HFFc6 (cell line): ENCODE results near the gene KBTBD7. TPM values are rescaled to one million over a fixed set of nuclear protein-coding genes. Genes with fewer than 3 reads are reported as not detected.

Experiments
- DNase-seq: peaks from one replicate; pipeline ENCODE4 v3.0.0-alpha.2; 2018
- H3K27ac Mint-ChIP-seq: 2 replicates; pipeline ENCODE4 v1.8.0; 2020; ENCODE audit warnings: mild to moderate bottlenecking, mixed read lengths
- H3K27me3 Mint-ChIP-seq: 2 replicates; pipeline ENCODE4 v1.8.0; 2021; ENCODE audit warnings: mild to moderate bottlenecking, moderate library complexity, mixed read lengths; ENCODE audit not compliant: insufficient read depth
- H3K36me3 Mint-ChIP-seq: 2 replicates; pipeline ENCODE4 v1.8.0; 2021; ENCODE audit warnings: low read depth, mixed read lengths
- H3K4me1 Mint-ChIP-seq: 2 replicates; pipeline ENCODE4 v1.8.0; 2020; ENCODE audit warnings: low read depth, mixed read lengths
- H3K4me3 Mint-ChIP-seq: 2 replicates; pipeline ENCODE4 v1.8.0; 2020; ENCODE audit warnings: mild to moderate bottlenecking, moderate library complexity, mixed read lengths
- H3K9me3 Mint-ChIP-seq: 2 replicates; pipeline ENCODE4 v1.8.0; 2020; ENCODE audit warnings: mild to moderate bottlenecking, mixed read lengths
- CTCF ChIP-seq: fragments of 200-600 bp; sonication (generic); IDR thresholded peaks from 2 replicates; pipeline ENCODE4 v1.5.0; 2021; ENCODE audit warnings: antibody characterized with exemption, mild to moderate bottlenecking
- long read RNA-seq: library from polyadenylated mRNA; unstranded; transcript quantifications from one replicate; pipeline ENCODE4 v2.0.0, GENCODE V29; 2019
- total RNA-seq, 6 experiments: library from RNA; stranded (reverse); fragmentation: NEBNext Ultra II Directional; extraction: Animal tissue kit (Norgen Biotek cat#: 25700); gene quantifications; 2 replicates in 1 of 6; 3 replicates in 5 of 6; pipeline ENCODE4 v1.2.3, GENCODE V29; 2021

KBTBD7 gene, protein sequence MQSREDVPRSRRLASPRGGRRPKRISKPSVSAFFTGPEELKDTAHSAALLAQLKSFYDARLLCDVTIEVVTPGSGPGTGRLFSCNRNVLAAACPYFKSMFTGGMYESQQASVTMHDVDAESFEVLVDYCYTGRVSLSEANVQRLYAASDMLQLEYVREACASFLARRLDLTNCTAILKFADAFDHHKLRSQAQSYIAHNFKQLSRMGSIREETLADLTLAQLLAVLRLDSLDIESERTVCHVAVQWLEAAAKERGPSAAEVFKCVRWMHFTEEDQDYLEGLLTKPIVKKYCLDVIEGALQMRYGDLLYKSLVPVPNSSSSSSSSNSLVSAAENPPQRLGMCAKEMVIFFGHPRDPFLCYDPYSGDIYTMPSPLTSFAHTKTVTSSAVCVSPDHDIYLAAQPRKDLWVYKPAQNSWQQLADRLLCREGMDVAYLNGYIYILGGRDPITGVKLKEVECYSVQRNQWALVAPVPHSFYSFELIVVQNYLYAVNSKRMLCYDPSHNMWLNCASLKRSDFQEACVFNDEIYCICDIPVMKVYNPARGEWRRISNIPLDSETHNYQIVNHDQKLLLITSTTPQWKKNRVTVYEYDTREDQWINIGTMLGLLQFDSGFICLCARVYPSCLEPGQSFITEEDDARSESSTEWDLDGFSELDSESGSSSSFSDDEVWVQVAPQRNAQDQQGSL
- total RNA-seq = 1 to 10 TPM; 4.6 to 6.0 (median 5.3) TPM
- long read RNA-seq, full-length matches to known transcripts = 5 of 5 reads
- long read RNA-seq, partial matches to known transcripts = 0 of 5 reads
- long read RNA-seq, other reads (novel, unspliced or antisense) = 0 of 5 reads

- Mint-ChIP-seq H3K27me3 (no peaks in the 10 kb centered on the region; the same call in 1 of the 2 replicates), H3K9me3 (peaks cover 4% of the 10 kb centered on the region), H3K27ac (peak within 1 kb of the TSS; percentile 96), H3K4me1 (peaks cover 51% of the 10 kb centered on the region), H3K4me3 (peak within 1 kb of the TSS; percentile 90), H3K36me3 (peaks cover 33% of the 10 kb centered on the region)
- no peak for TF ChIP-seq CTCF
- peak; percentile 98 for DNase-seq
Observed at GRCh38 chr13:41193919-41194824, at the start of gene KBTBD7. TSS of gene KBTBD7 (minus strand) at chr13:41194569. CDS start at chr13:41194257, 312 bp downstream.

DNA sequence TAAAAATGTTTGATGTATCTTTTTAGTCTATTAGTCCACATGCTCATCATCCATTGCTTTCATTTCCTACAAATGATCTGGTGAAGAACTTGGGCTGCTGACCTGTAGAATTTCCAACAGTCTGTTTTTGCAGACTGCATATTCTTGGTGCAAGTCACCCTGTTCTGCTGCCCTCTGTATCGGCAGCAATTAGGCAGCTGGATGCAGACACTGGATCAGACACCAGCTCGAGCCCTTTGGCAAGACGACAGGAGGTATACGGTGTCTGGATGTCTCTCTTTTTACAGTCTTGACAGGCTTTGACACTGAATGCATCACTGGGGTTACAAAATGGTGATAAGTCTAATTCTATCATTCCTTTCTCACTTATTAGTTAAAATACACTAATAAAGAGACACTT is 47.3 kb upstream of the KBTBD7 start:
- DNase-seq = no peak
- Mint-ChIP-seq H3K27me3 (no peaks in the 10 kb centered on the region), H3K27ac (no peak overlapping the region), H3K4me1 (peaks cover 24% of the 10 kb centered on the region), H3K4me3 (no peak overlapping the region), H3K9me3 (no peaks in the 10 kb centered on the region), H3K36me3 (0 out of 2 replicates have a peak, but pooled peaks cover 4% of the 10 kb centered on the region)
- TF ChIP-seq CTCF = no peak

GRCh38 chr13:41236369-41236768 is 42.0 kb upstream of the KBTBD7 start:
- Mint-ChIP-seq H3K36me3 (peaks cover 7% of the 10 kb centered on the region; the same call in 1 of the 2 replicates), H3K4me1 (peaks cover 8% of the 10 kb centered on the region), H3K4me3 (no peak overlapping the region), H3K27me3 (no peaks in the 10 kb centered on the region), H3K27ac (no peak overlapping the region), H3K9me3 (no peaks in the 10 kb centered on the region)
- no peak for TF ChIP-seq CTCF
- DNase-seq = no peak

DNA sequence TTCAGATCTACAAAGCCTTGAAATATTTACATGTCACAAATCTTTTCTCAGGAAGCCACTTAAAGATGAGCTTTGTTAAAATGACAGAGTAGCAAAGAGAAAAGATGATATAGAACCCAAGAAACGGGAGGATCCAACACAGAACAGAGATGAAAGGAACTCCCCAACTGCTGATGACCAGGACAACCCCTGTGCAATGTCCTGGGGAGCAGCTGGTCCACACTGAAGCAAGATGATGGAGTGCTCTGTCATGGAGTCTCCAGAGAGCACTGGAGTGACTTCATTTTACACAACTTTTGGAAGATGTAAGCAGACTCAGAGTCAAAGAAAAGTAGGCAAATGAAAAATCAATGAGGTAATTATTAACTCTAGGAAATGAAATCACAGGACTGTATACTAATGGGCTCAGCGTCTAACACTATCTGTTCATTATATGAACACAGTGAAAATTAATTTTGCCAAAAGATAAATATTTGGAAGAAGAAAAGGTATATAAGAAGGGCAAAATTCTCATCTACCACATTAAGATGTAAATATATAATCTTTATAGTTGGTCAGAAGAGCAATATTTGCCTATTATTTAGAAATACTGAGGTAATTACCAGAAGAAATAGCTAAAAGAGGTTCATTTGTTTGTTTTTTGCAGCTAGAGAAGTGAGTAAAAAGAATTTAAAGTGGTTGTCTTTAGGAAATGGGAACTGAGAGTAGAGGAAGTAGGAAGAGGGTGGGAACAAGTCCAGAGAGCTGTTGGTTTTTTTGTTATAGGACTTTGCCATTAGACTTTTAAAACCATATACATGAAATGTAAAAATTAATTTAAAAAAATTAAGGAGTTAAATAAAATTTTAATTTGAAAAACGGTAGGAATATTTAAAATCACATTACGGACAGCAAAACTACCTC is 38.5 kb upstream of the KBTBD7 start:
- Mint-ChIP-seq H3K4me1 (peaks cover 7% of the 10 kb centered on the region), H3K27ac (peak overlapping the region; percentile 0; the same call in 1 of the 2 replicates), H3K9me3 (no peaks in the 10 kb centered on the region), H3K4me3 (no peak overlapping the region), H3K27me3 (no peaks in the 10 kb centered on the region), H3K36me3 (peaks cover 7% of the 10 kb centered on the region; the same call in 1 of the 2 replicates)
- no peak for DNase-seq
- no peak for TF ChIP-seq CTCF
